HG02610 (cell line): Measurements from ENCODE around the gene MYRF.

Experiments used
- ATAC-seq: cut with Tn5 transposase; IDR thresholded peaks from one replicate; pipeline ENCODE4 v1.9.1; 2021; ENCODE audit warnings: mild to moderate bottlenecking, moderate library complexity; ENCODE audit not compliant: unreplicated experiment

MYRF gene

GRCh38 chr11:61718621-61719302 lies 33.7 kb upstream of the MYRF start:
- ATAC-seq: no peak

DNA sequence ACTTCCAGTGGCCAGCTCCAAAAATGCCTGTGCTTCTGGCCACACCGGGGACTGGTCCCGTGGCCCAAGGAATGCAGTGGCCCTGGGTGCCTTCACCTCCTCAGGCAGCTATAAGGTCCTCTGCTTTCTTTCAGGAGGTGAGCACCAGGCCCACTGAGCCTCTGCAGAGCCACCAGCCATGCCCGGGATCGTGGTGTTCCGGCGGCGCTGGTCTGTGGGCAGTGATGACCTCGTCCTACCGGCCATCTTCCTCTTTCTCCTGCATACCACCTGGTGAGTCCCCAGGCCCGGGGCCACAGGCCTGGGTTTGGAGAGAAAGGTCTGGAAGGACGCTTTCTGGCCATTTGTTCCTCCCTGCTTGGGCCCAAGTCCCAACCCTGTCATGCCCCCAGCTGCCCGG lies 32.5 kb upstream of the MYRF start:
- no peak for ATAC-seq

- ATAC-seq: no peak
Measured at GRCh38 chr11:61720597-61720996, 31.8 kb upstream of the MYRF start.

- no peak for ATAC-seq
Measured at GRCh38 chr11:61724437-61724836, 28.0 kb upstream of the MYRF start.

GRCh38 chr11:61725781-61726231 lies 26.6 kb upstream of the MYRF start:
- no peak for ATAC-seq

- ATAC-seq: no peak
Measured at GRCh38 chr11:61726775-61727174, 25.7 kb upstream of the MYRF start.

- no peak for ATAC-seq
Measured at GRCh38 chr11:61727401-61727811, 25.0 kb upstream of the MYRF start.

DNA sequence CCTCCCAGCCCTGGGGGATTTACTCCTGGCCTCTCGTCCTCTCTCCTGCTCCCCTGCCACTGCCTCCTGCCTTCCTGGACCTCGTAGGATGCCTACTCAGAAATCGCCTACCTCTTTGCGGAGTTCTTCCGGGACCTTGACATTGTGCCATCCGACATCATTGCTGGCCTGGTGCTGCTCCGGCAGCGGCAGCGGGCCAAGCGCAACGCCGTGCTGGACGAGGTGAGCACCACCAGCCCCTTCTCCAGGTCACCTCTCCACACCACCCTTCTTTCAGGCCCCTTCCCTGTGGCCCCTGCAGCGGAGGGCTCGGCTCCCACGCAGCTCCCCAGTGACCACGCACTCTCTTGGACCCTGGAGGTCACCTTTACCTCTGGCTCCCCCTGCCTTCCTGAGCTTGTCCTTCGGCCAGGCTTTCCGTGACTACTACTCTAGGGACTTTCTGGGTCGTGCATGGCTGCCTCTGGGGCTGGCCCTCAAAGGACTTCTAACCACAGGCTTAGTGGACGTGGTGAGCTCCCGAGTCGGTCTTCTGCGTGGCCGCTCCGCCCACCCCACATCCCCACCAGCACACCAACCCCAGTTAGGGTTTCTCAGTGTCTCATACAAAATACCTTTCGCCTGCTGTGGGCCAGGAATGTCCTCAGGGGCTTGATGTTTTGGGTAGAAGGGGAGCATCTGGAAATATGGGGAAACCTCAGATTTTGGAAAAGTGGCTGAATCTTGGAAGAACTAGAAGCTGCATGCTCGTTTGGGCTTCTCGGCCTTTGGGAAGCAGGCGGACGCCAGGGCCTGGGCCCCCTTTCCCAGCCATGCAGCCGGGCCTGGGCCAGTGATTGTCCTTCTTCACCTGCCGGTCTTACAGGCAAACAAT lies 24.1 kb upstream of the MYRF start:
- ATAC-seq: no peak

- ATAC-seq: no peak
Measured at GRCh38 chr11:61728940-61729219, 23.6 kb upstream of the MYRF start.

- no peak for ATAC-seq
Measured at GRCh38 chr11:61730240-61730994, 22.0 kb upstream of the MYRF start.

DNA sequence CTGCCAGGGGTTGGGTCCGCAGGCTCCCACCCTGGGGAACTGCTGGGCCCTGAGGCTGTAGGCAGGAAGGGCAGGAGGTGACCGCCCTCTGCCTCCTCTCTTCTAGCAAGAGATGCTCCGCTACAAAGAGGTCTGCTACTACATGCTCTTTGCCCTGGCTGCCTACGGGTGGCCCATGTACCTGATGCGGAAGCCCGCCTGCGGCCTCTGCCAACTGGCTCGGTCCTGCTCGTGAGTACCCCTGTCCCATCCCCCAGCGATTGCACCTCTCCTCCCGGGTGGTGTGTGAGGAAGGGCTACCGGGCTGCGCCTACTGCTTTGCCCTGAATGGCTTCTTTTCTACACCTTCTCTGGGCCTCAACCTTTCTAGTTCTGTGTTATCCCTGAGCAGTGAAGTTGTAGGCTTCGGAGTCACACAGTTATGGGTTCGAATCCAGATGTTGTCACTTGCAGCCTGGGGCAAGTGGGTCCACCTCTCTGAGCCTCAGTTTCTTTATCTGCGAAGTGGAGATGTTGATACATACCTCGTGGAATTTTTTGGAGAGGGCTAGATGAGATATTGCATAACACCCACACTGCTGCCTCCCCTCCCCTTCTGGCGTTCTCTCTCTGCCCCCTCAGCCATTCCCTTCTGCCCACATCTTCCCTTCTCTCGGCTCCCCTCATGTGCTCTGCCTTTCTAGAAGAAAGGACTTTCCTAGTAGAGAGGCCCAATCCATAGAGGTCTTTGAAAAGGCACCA lies 21.1 kb upstream of the MYRF start:
- ATAC-seq: no peak

GRCh38 chr11:61731952-61732675 lies 20.3 kb upstream of the MYRF start:
- ATAC-seq: no peak

DNA sequence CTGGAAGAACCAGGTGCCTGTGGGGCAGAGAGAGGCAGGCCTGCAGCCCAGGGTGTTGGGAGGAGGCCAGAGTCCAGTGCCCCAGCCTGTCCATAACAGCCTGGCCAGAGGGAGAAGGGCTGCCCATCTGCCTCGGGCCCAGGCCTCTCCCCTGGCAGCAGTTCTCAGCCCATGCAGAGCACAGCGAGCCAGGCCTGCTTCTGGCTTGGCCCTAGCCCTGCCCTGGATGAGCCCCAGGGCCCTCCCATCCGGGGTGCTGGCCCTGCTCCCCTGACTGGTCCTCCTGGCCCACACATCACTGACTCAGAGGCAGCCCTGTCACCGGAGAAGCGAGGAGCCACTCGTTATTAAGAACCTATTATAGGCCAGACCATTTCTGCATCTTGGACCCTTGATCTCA lies 19.7 kb upstream of the MYRF start:
- ATAC-seq: no peak

DNA sequence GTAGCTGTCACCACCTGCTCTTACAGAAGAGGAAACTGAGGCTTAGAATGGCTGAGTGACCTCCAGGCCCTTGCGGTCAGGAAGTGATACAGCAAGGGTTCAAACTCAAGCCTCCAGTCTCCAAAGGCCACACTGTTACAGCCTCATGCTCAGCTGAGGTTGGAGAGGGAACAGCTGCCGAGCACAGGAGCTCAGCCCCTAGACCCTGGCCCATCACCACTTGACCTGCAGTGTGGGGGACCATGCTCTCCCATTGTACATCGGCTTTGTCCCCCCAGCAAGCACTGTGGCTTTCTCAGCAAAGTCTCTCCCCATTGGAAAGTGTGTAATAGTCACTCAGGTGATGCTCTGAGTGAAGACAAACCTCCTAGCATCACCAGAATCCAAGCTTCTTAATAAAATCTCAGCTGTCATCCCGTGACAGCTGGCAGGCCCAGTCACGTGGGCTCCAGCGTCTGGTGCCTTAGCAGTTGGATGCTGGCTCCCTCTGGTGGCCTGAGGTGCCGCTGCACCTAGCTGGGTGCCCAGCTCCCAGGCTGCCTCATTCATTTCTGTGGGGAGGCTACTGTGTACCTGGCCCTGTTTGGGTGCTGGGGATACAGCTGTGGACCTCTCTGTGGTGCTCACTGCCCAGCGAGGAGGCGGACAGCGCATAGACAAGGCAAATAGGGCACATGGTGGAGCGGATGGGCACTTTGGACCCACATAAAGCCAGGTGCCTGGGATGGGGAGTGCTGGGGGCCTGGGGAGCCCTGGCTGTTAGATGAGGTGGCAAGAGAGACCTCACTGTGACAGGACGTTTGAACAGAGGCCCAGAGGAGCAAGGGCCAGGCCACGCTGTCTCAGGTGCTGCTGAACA lies 19.1 kb upstream of the MYRF start:
- ATAC-seq: peak; percentile 76

DNA sequence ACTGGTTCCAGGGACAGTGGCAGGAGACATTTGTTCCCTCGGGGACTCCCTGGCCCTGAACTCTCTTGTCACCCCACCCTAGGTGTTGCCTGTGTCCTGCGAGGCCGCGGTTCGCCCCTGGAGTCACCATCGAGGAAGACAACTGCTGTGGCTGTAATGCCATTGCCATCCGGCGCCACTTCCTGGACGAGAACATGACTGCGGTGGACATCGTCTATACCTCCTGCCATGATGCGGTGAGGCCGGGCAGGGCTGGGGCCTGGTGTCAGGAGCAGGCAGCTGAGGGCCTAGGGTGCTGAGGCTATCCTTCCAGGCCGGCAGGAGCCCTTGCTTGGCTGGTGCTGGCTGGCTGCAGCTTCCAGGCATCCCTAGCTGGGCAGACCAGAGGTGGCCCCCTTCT lies 17.7 kb upstream of the MYRF start:
- ATAC-seq: no peak

DNA sequence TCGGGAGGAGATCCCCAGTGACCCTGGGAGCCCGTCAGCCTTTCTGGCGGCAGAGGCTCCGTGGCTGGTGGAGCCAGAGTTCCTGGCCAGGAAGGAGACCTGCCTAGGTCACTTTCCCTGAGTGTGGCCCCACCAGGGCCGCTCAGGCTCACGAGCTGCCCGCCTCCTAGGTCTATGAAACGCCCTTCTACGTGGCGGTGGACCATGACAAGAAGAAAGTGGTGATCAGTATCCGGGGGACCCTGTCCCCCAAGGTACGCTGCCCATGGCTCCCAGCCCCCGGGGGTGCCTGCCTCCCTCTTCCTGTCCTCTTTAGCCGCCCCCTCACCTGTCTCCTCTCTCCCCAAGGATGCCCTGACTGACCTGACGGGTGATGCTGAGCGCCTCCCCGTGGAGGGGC lies 17.0 kb upstream of the MYRF start:
- no peak for ATAC-seq

DNA sequence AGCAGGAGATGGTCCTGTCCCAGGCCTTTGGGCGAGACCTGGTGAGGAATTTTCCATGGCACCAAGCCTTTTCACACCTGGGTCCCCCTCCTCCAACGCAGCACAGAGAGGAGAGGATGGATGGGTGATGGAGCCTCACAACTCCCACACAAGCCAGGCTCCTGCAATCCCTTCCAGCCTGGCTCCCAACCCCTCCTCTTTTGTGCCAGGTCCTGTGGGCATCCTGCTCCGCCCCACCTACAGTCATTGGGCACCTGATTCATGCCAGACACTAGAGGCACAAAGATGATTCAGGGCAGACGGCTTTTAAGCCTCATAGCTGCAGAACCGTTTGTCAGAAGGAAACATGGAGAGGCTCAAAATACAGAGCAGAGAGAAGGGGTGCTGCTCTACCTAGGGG lies 16.1 kb upstream of the MYRF start:
- ATAC-seq: no peak

DNA sequence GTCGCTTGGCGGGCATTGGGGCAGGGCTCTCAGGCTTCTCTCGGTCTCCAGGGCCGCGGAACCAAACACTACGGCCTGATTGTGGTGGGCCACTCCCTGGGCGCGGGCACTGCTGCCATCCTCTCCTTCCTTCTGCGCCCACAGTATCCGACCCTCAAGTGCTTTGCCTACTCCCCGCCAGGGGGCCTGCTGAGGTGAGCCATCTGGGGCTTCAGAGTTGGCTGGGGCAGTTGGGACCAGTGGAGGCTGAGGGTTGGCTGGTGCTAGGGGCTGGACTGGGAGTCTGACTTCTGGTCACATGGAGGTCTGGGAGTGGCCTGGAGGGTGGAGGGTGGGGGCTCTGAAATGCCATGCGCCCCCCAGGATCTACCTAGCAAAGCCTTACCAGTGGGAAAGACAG lies 15.3 kb upstream of the MYRF start:
- ATAC-seq: no peak

DNA sequence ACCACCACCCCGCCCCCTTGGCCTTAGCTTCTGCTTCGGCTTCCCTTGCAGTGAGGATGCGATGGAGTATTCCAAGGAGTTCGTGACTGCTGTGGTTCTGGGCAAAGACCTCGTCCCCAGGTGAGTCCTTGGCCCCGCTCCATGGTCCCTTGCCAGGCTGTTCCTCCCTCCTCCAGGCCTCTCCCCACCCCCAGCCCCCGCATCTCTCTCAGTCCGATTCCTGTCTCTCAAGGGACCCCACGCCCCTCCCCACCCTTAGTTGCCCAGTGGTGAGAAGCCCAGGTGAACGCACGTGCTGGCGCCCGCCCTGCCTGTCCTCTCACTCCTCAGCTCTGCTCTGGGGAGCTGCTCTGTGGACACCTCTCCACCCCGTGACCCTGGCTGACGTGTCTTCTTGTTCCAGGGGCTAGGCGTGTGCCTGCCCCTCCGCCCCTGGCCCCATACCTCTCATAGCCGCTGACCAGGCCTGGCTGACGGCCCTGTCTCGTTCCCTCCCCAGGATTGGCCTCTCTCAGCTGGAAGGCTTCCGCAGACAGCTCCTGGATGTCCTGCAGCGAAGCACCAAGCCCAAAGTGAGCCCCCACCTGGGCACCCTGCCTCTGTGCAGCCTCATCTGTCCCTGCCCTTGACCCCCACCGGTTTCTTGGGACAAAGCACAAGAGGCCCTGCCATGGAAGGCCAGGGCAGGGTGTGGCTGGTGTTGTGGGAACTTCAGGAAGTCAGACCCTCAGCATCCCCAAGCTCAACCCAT lies 14.6 kb upstream of the MYRF start:
- ATAC-seq: no peak
